Renal cortical epithelial cell (primary cell): ENCODE data around the gene SV2C. TPM values are rescaled to one million over a fixed set of nuclear protein-coding genes. Genes with fewer than 3 reads are reported as not detected.
A peak's percentile ranks its signal among the peaks of the same experiment; 100 is the strongest.

Experiments used
- DNase-seq: peaks from one replicate; pipeline ENCODE4 v3.0.0-alpha.2; 2011; ENCODE audit warnings: low read depth
- total RNA-seq: library from RNA; depleted of rRNA; stranded (reverse); fragments of >200 nt; gene quantifications from 2 replicates; pipeline ENCODE4 v1.2.3, GENCODE V29; 2014

The SV2C gene
- total RNA-seq, 1 donor from 2014 or later, result not detected

- DNase-seq, result no peak
Measured at GRCh38 chr5:76383126-76383832, 300.1 kb downstream of the SV2C start.

- no peak for DNase-seq
Measured at GRCh38 chr5:76384189-76384588, 301.0 kb downstream of the SV2C start.

GRCh38 chr5:76384705-76385104, 301.5 kb downstream of the SV2C start:
- no peak for DNase-seq

- no peak for DNase-seq
Measured at GRCh38 chr5:76385540-76385939, 302.4 kb downstream of the SV2C start.

GRCh38 chr5:76386360-76386759, 303.2 kb downstream of the SV2C start:
- DNase-seq, result no peak

GRCh38 chr5:76388236-76388635, 305.1 kb downstream of the SV2C start:
- DNase-seq, result no peak

- DNase-seq, result no peak
Measured at GRCh38 chr5:76388791-76389512, 305.8 kb downstream of the SV2C start.

- DNase-seq, result no peak
Measured at GRCh38 chr5:76389513-76390154, 306.5 kb downstream of the SV2C start.

- no peak for DNase-seq
Measured at GRCh38 chr5:76391014-76391413, 307.8 kb downstream of the SV2C start.

GRCh38 chr5:76393035-76393680, 310.0 kb downstream of the SV2C start:
- no peak for DNase-seq

GRCh38 chr5:76397200-76397599, 314.0 kb downstream of the SV2C start:
- no peak for DNase-seq

- no peak for DNase-seq
Measured at GRCh38 chr5:76399268-76399667, 316.1 kb downstream of the SV2C start.

- no peak for DNase-seq
Measured at GRCh38 chr5:76400466-76400865, 317.3 kb downstream of the SV2C start.

- no peak for DNase-seq
Measured at GRCh38 chr5:76401801-76402250, 318.6 kb downstream of the SV2C start.

GRCh38 chr5:76402251-76402885, 319.2 kb downstream of the SV2C start:
- peak; percentile 10 for DNase-seq

GRCh38 chr5:76402886-76403765, 319.9 kb downstream of the SV2C start, which contains the start of gene IQGAP2:
IQGAP2 (plus strand) TSS chr5:76403285; CDS start chr5:76403546, 261 bp downstream.
- no peak for DNase-seq
